ENCODE results near the gene CRYGN. TPM values are rescaled to one million over a fixed set of nuclear protein-coding genes. Genes with fewer than 3 reads are reported as not detected.

CRYGN gene
- polyA plus RNA-seq, 10 donors: 0.09 to 0.41 (median 0.30) TPM; not detected in 3

DNA sequence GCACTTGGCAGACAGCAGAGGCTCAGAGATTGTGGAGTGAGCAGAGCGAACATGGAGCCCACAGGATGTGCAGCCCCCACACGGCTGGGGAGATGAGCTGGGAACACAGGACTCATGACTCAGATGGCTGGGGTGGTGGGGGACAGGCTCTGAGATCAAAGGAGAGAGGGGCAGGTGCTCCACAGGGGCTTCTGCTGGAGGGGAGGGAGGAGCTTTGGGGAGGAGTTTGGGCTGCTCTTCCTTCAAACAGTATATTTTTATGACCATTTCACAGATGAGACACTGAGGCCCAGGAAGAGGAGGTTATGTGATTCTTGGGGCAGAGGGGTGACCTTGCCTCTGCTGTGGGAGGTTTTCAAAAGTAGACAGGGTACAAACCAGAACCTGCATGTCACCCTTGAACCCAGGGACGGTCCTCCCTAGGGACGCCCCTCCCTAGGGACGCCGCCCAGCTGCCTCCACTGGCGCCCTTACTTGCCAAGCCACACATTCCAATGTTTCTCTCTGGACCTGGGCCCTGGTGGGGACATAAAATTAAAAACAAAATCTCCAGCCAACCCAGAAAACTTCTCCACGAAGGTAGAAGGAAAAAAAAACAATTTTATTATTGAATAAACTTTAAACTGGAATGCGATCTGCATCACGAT is 981 bp upstream of the CRYGN start:
- DNase-seq: no peak

DNA sequence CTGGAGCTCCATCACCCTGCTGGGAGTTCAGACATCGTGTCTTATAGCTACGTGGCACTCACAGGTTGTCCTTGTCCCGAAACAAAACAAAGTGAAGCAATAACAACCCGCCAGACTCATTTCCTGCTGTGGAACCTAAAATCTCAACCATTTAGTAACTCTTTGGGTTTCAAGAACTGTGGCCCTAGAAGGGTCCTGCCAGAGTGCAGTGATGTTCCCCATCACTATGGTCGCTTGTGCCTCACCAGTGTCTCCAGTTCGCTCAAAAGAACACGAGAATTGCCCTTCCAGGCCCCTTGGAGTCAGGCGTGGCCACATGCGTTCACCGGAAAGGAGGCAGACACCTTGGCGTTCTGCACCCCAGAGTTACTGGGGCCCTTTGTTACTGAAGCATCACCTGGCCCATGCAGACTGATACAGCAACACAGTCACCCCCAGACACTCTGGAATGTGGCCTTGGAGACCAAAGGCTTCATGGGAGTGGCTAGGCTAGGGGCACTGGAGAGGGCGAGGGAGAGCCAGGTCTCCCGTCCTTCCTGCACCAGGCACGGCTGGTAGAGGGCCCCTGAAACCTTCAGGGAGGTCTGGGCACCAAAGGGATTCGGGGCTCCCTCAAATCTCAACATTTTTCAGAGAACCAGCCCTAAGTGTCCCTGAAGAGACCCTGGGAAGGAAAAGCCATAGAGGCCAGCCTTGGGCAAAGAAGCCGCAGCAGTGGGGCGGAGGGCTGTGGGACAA is 908 bp downstream of the CRYGN start:
- DNase-seq: no peak

DNA sequence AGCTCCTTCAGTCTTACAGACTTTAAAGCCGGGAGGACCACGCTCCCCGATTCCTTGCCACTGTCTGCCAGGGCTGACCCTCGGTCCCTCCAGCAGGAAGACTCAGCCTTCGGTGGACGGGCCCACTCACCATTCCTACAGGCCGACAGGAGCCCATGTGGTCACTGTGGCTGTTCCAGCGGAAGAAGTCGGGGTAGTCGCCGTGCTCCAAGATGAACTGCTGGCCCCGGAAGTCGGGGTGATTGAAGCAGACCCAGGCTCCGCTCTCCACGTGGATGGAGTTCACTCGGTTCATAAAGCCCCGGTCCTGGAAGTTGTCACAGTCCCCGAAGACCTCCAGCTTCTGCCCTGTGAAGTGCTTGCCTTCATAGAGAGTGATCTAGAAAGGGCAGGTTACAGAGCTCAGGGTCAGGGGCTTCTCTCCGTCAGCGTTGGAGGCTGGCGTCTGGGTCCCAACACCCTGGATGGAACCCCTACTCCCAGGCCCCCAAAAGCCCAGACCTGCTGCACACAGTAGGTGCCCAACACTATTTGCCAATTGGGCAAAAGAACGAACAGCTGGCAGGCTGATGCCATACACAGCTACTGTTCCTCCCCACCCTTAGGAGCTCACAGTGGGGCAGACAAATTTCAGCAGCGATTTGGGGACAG is 1.9 kb downstream of the CRYGN start:
- DNase-seq: no peak

DNA sequence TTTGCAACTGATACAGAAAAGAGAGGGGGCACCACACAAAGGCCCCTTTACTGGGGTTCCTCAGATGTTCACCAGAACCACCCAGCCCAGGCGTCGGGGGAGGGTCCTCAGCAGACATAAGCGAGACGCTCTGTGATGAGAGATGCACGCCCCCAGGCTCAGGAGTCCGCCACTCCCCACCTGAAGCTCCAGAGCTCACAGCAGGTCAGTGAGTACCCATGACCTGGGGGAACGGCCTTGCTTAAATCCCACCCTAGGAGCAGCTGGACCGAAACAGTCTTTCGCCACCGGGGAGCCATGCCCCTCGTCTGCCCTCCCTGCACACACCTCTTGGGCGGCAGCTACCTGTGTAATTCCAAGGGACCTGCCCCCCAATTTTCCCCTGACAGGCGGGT is 2.8 kb downstream of the CRYGN start:
- DNase-seq: no peak

DNA sequence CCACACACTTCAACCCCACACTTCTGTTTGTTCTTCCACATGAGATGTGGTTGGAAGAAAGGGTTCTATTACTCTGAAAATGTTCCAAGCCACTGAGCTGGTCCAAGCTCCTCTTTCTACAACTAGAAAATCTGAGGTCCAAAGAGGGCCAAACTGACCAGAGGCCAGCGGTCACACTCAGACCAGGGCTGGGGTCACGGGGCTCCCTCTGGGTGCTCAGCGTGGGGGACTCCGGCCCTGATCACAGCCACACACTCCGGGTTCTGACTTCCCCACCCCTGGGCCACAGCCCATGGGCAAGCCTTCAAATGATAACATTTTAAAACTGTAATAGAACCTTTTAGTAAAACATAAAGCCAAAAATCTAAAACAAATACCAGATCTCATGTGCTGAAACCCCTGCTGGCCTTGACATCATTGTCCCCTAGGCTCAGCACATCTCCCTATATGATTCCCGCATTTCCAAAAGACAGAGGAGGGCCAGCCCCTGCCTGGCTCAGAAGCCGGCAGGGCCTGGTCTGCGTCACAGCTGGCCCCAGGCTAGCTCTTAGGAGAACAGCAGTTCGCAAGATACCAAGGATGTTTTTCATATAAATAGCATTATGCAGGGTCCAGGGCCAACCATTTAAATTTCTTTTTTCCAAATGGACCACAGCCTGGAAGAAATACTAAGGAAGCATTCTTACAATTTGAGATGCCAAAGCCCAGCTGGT is 3.3 kb downstream of the CRYGN start:
- DNase-seq: peak; percentile 15 to 75 (median 62)

DNA sequence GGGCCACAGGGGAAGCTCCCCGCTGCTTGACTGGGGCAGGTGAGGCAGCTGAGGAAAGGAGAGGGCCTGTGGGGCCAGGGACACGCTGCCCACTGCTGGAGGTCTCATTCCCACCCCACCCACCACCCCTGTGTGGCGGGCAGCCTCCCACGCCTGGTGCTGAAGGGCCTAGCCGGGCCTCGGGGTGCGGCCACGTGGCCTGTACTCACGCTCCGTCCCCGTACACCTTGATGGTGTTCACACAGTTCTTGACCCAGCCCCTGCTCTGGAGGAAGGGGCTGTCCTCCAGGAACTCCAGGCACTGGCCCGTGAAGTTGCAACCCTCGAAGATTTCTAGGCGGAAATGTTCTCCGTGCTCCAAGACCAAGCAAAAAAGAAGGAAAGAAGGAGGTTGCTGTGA is 4.0 kb downstream of the CRYGN start:
- DNase-seq: no peak

DNA sequence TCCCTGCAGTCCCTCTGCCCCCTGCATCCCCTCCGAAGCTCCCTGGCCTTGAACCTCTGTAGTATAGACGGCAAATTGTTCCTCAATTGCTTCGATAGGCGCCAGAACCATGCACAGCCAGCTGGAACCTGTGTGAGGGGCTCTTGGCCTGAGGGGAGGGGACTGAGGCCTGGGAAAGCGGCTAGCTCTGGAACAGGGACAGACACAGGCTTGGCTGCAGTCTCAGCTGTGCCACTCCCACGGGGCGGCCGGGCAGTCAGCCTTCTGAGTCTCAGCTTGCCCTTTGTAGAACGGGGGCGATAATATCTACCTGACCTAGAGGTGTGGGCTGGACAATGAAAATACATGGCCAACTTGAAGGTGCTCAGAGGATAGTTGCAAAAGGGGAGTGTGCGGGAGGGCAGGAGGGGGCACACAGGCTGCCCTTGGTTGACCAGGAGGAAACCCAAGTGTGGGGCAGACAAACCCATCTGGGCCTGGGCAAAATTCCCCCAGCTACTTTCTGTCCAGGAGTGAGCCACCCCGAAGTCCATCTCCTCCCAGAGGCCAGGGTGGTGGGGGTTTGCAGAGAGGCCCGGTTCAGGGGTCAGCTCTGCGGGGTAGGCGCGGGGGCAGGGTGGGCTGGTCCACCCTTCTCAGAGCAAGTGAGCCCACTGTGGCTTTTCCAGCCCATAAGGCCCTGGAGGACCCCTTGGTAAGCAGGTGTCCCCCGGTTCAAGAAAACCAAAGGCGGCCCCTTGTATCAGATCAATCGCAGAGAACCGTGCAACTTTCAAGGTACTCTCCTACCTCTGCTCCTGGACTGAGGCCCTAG is 4.6 kb downstream of the CRYGN start:
- no peak for DNase-seq

DNA sequence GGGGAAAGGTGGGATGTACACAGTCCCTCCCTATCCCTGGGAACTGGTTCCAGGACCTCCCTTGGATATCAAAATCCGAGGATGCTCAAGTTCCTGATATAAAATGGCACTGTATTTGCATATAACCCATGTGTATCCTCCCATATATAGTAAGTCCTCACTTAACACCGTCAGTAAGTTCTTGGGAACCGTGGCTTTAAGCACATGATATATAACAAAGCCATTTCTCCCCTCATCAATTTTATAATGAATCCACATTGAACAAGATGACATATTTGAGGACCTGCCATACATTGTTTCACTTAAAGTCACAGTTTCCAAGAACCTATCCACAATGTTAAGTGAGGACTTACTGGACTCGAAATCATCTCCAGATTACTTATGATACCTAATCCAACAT is 5.4 kb downstream of the CRYGN start:
- DNase-seq: no peak

DNA sequence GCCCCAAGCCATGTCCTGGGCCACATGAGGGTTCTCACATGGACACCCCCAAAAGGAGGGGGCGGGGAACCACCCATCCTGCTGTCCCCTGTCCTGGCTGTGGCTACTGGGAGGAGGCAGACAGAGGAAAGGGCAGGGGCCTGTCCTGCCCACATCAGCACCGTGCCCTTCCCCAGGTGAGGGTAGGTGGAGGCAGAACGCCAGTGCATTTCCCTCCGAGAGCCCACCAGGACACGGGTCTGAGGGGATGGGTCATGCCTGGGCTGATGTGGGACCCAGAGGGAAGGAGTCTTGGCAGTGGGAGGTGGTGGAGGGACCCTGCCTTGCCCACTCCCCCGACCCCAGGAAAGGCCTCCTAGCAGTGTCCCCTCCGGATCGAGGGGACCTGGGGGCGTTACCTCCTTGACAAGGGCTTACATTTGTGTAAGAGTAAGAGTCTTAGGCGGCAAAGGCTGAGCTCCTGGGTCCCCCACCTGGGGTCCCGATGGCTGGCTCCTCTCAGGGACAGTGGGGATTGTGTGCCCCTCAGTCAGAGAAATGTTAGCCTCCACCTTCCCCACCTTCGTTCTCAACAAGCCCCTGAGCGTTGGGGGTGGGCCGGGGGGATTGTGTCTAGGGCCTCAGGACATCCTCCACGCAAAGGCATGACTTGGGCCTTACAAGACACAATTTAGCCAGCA is 6.1 kb downstream of the CRYGN start:
- DNase-seq: no peak

DNA sequence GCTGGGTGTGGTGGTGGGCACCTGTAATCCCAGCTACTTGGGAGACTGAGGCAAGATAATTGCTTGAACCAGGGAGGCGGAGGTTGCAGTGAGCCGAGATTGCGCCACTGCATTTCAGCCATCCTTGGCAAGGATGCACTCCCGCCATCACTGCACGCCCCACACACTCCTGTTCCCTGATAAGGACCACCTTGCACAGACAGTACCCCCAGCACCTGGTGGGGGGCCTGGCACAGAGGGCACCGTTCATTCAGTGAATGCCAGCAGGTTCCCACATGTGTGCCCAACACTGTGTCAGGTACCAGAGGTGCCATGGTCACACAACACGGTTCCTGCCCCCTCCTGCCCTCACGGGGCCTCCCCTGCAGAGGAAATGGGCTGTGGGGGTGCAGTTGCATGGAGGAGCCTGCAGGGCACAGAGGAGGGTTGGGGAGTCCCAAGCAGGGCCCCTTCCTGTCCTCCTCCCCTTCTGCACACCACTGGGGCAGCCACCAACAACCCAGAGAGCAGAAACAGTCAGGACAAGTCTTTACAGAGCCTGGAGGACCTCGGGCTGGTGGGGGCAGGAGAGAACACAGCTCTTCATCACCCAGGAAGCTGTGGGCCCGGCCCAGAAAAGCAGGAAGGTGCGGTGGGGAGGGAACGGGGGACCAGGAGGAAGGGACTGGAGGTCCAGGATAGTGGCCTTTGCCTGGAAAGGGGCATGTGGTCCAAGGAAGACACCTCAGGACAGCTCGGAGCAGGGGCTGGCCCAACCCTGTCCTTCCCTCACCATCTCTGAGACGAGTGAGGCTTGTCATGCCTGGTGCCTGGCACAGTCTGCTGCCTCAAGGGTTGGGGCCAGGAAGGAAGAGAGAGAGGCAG is 7.1 kb downstream of the CRYGN start:
- no peak for DNase-seq

DNA sequence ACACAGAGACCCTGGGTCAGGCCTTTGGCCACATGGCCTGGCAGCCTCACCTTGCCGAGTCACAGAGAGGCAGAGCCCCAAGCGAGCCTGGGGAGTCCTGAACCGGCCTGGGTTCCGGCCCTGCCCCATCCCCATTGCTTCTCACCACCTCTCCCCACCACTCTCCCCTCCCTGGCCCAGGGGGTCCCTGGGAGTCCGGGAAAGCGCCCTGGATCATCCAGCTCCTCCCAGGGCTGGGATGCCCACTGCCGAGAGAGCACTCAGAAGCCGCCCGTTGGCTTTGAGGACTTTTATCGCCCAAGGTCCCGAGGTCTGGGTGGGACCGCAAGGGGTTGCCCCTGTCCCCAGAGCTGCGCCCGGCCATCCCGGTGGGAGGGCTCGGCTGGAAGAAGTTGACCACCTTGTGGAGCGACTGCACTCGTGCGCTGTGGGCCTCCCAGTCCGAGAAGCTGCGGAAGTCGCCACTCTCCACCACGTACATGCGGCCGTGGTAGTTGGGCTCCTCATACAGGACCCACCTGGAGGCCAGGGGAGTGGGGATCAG is 8.1 kb downstream of the CRYGN start:
- DNase-seq: no peak

DNA sequence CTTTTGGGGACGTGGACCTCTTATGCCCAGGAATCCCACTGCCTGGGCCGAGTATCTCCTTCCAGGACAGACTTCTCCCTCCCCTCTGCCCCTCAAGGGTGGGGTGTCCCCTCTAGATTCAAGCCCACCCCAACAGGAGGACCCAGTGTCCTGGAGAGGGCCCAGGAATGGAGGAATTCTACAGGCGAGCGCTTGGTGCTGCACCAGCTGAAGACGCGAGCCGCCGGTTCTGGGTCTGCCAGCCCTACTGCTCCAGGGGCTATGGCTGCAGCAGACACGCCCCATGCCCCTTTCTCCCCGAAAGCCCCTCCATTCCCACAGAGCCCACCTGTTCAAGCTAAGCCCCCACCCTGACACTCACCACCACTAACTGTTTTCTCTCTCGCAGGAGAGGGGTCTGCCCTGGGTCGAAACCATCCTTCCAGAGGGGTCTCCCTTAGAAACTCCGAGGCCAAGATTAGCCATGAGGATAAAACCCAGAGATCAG is 8.6 kb downstream of the CRYGN start:
- no peak for DNase-seq

DNA sequence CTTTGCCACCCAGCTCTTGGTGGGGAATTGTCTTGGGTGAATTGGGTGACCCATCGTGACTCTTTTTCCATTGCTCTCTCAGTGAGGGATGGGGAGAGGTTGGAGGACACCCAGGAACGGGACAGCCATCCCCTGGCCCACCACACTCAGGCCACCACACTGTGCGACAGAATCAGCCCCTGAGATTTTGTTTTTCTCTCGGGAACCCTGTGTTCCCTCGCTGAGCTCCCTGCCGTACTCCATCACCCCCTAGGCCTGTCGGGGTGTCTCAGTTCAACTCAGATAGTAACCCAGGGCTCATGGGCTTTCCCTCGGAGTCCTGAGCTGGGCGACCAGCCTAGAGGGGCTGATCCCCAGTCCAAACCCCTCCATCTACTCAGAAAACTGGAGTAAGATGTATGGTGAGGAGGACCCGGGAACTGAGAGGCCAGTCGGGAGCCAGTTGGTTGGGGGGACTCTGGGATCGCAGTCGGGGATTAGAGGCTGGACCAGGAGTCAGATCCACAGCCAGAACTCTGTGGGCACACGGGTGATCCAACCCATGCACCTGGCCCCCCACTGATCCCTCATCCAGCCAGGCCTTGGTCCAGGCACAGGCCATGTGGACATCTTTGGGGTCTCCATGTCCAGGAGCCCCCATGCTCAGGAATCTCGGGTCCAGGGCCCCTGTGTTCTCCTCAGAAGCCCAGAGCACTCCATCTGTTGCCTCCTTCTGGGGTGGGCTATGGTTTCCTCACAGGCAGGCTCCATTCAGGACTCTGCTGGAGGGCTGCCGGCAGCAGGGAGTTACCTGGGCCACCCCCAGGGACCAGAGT is 9.3 kb downstream of the CRYGN start:
- DNase-seq: no peak

DNA sequence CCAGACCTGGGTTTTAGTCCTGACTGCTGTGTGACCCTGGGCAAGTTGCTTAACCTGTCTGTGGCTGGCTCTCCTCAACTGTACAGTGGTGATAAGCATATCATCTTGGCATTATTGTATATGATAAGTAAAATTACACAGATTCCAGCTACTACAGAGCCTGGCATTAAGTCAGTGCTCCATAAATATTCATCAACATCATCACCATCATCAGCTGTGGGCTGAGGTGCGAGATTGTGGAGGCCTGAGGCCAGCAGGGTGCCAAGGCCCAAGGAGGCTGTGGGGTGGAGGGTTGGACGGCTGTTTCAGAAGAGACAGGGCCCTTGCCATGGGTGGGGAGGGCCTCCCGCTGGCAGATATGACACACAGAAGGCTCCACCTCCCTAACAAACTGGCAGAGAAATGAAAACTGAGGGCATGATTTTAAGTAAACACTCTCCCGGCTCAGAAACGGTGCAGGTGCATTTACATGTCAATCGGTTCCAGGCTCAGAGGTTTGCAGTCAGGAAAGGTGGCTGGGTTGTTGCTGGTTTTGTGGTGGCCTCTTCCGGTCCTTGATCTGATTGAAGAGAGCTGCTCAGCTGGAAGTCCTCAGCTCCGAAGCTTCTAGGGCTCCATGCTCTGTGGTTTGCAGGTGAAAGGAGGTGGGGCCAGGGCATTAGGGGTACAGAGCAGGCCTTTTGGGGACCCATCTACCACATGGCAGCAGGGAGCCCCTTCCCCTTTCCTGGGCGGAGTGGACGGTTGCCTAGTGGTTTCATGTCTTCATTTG is 10.2 kb downstream of the CRYGN start:
- no peak for DNase-seq

DNA sequence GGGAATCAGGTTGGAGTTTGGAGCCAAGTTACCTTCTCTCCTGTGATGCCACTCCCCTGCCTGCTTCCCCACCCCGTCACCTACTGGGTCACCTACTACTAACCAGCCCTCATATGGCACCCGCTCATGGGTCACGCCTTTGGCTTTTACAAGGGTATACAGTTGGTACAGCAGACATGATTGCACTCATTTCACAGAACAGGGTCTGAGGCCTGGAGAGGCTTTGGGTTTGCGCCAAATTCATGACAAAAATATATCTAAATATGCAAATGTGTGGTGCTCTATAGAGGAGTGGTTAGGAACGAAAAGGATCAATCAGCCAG is 10.7 kb downstream of the CRYGN start:
- no peak for DNase-seq

DNA sequence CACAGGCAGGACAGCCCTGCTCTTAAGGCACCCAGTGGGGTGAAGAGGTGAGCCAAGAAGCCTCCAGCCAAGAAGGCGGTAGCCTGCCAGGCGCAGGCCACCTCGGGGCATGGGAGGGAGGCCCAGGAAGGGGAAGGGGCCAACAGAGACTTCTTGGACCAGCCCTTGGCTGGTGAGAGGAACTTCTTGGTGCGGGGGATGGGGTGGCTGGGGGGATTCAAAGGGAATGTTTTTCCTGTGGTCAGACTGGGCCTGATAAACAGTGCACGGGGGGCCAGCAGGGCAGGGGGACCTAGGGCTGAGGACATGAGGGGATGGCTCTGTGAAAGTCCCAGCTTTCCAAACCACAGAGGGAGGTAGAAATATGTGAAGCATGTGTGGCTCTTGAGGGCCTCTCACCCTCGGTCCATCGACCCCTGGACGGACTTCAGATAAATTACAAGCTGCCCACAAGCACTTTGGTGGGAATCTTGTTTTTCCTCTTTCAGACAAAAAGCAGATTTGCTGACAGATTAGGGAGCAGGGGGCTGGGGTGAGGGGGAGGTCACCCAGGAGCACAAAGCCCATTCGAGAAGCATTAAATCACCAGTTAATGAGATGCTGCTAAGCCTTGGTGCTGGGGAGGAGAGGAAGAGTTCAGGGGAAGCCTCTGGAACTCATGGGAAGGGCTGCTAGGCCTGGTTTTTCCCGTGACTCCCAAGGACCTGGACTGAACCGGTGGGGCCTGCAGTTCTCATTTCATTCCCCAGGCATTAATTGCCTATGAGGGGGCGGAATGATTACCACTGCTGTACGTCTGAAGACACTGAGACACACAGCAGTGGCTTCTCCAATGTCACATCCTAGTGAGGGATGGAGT is 11.3 kb downstream of the CRYGN start:
- peak in 2 of 3 donors; percentile 16 to 60 for DNase-seq
